ENCODE results near the gene SYNGAP1. TPM values are rescaled to one million over a fixed set of nuclear protein-coding genes. Genes with fewer than 3 reads are reported as not detected.

SYNGAP1 gene
- total and polyA plus RNA-seq, 9 of the 15 experiments (the other 6 are each of a cell fraction or from before 2014, with no cell fraction given): 0.01 to 22.8 (median 3.2) TPM

DNA sequence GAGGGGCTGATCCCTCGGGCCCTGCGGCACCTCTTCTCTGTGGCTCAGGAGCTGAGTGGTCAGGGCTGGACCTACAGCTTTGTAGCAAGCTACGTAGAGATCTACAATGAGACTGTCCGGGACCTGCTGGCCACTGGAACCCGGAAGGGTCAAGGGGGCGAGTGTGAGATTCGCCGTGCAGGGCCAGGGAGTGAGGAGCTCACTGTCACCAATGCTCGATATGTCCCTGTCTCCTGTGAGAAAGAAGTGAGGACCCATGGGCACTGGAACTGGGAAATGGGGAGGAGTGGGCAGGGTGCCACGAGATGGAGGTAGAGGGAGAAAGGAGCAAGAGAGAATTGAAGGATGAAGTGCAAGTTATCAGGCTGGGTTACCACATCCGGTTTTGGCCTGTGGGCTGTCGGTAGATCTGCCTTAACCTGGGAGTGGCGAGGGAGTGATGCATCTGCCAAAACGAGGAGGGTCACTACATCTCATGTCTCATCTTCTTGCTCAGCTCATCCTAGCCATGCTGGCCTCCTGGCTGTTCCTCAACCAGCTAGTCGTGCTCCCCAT is 14.4 kb upstream of the SYNGAP1 start:
- ATAC-seq (no peak), FAIRE-seq (no peak), DNase-seq (ENCODE audit: extremely low read depth in 1 of 4, low spot score in 3 of 4) (no peak)
- no TSS peak for BruUV-seq (replicated peaks)
- Histone ChIP-seq H3K9me1 (ENCODE audit: control insufficient read depth, insufficient read depth, low read length) (no peaks in the 10 kb centered on the region), H3K27me3 (ENCODE audit: control insufficient read depth in 2 of 2, insufficient read depth in 2 of 2, low read length in 2 of 2) (no peaks in the 10 kb centered on the region), H3K4me1 (replicated peaks in 1 of 2; ENCODE audit: control insufficient read depth in 2 of 2, insufficient read depth in 2 of 2, low read length in 2 of 2) (peaks cover 9 to 10% of the 10 kb centered on the region in 2 experiments; a peak in 4 of 5 replicates), H3K9ac (ENCODE audit: insufficient read depth in 1 of 2, low read depth in 2 of 2, low read length in 2 of 2) (no peak overlapping the region; a peak in 1 of 4 replicates), H3K4me3 (no peak overlapping the region), H3K36me3 (ENCODE audit: control insufficient read depth, insufficient read depth, low read length) (peaks cover 88% of the 10 kb centered on the region), H3K9me3 (replicated peaks; ENCODE audit: control insufficient read depth, insufficient read depth, low read depth, low read length) (no peaks in the 10 kb centered on the region), H2AFZ (ENCODE audit: low read depth, low read length) (no peak overlapping the region), H3K27ac (ENCODE audit: extremely low read depth, low read depth, low read length) (no peak overlapping the region), H3K4me2 (ENCODE audit: insufficient read depth, low read length) (no peak overlapping the region), H3K79me2 (ENCODE audit: control insufficient read depth, insufficient read depth, low read length) (no peaks in the 10 kb centered on the region), H4K20me1 (replicated peaks; ENCODE audit: control insufficient read depth, insufficient read depth, low read length) (peaks cover 2% of the 10 kb centered on the region; the same call in 1 of the 2 replicates)
- TF ChIP-seq ZFP30 (CRISPR knock-in tag; IDR thresholded peaks at IDR 0.05; ENCODE audit: borderline replicate concordance) (no peak), SNIP1 (IDR thresholded peaks at IDR 0.05; ENCODE audit: low read depth) (no peak), ZNF699 (CRISPR knock-in tag; IDR thresholded peaks at IDR 0.05; ENCODE audit: insufficient replicate concordance) (no peak), SUPT5H (IDR thresholded peaks at IDR 0.05) (peak; percentile 63; the same call in 1 of the 2 replicates), POLR2G (IDR thresholded peaks at IDR 0.05; ENCODE audit: low read depth, low read length) (peak; percentile 58), POLR2AphosphoS5 (IDR thresholded peaks at IDR 0.05; ENCODE audit: control insufficient read depth, insufficient read depth, low read depth, low read length) (peak; percentile 44; the same call in 1 of the 2 replicates), POLR2A (conservative IDR thresholded peaks at IDR 0.05) (peak; percentile 58; the same call in 1 of the 2 replicates), POLR2B (IDR thresholded peaks at IDR 0.05; ENCODE audit: low read depth, partially characterized antibody) (peak; percentile 48), NFIC (IDR thresholded peaks at IDR 0.05) (peak; percentile 4; the same call in 1 of the 2 replicates)
- TF ChIP-seq, protein P1, sequence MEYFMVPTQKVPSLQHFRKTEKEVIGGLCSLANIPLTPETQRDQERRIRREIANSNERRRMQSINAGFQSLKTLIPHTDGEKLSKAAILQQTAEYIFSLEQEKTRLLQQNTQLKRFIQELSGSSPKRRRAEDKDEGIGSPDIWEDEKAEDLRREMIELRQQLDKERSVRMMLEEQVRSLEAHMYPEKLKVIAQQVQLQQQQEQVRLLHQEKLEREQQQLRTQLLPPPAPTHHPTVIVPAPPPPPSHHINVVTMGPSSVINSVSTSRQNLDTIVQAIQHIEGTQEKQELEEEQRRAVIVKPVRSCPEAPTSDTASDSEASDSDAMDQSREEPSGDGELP (CRISPR knock-in tag; IDR thresholded peaks at IDR 0.05; ENCODE audit: borderline replicate concordance): 0 out of 2 replicates have a peak, but pooled peaks have one; percentile 21
- TF ChIP-seq, protein P2, sequence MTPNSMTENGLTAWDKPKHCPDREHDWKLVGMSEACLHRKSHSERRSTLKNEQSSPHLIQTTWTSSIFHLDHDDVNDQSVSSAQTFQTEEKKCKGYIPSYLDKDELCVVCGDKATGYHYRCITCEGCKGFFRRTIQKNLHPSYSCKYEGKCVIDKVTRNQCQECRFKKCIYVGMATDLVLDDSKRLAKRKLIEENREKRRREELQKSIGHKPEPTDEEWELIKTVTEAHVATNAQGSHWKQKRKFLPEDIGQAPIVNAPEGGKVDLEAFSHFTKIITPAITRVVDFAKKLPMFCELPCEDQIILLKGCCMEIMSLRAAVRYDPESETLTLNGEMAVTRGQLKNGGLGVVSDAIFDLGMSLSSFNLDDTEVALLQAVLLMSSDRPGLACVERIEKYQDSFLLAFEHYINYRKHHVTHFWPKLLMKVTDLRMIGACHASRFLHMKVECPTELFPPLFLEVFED (CRISPR knock-in tag; conservative IDR thresholded peaks at IDR 0.05): 0 out of 2 replicates have a peak, but pooled peaks have one; percentile 30
- TF ChIP-seq, protein P3, sequence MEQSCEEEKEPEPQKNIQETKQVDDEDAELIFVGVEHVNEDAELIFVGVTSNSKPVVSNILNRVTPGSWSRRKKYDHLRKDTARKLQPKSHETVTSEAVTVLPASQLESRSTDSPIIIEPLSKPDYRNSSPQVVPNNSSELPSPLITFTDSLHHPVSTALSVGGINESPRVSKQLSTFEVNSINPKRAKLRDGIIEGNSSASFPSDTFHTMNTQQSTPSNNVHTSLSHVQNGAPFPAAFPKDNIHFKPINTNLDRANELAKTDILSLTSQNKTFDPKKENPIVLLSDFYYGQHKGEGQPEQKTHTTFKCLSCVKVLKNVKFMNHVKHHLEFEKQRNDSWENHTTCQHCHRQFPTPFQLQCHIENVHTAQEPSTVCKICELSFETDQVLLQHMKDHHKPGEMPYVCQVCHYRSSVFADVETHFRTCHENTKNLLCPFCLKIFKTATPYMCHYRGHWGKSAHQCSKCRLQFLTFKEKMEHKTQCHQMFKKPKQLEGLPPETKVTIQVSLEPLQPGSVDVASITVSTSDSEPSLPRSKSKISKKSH (CRISPR knock-in tag; IDR thresholded peaks at IDR 0.05): no peak
- 84% methylated on average over 15 of the region's 15 CpGs for WGBS (ENCODE audit: insufficient coverage, low coverage, missing lambda C conversion rate)
- in situ Hi-C loops (cut with MboI): loop anchor here (10.0 kb wide), 1 partner anchor 131 kb away; the partner anchor contains the start of genes B3GALT4, RPS18 and VPS52
- CTCF ChIA-PET (ENCODE audit: low intra/inter-chr PET ratio): no interaction called here
- intact Hi-C loops (cut with micrococcal nuclease): no loop called here
- POLR2A ChIA-PET: interaction anchor here (0.6 to 2.0 kb wide), 3 partner anchors 10 to 134 kb away, joined by 4 to 8 read pairs (median 7); partner anchors contain the start of genes RPS18 and VPS52
